22Rv1 (cell line): ENCODE data around the gene ST6GALNAC2.
A peak's percentile ranks its signal among the peaks of the same experiment; 100 is the strongest.

ENCODE experiments used
- H3K27ac ChIP-seq: fragments of 450-650 bp; 2 replicates; pipeline ENCODE4 v1.5.1; 2017
- ZFX ChIP-seq: fragments of 450-650 bp; IDR thresholded peaks from 2 replicates; pipeline ENCODE4 v1.6.1; 2017; ENCODE audit warnings: antibody characterized with exemption, borderline replicate concordance
- TF ChIP-seq, protein P1 (sequence below): fragments of 450-650 bp; IDR thresholded peaks from 2 replicates; pipeline ENCODE4 v1.5.1; 2017; ENCODE audit warnings: mild to moderate bottlenecking

ST6GALNAC2 gene

GRCh38 chr17:76561332-76561731 lies 24.3 kb downstream of the ST6GALNAC2 start:
- no peak overlapping the region for H3K27ac ChIP-seq
- TF ChIP-seq ZFX: no peak
- TF ChIP-seq, protein P1, sequence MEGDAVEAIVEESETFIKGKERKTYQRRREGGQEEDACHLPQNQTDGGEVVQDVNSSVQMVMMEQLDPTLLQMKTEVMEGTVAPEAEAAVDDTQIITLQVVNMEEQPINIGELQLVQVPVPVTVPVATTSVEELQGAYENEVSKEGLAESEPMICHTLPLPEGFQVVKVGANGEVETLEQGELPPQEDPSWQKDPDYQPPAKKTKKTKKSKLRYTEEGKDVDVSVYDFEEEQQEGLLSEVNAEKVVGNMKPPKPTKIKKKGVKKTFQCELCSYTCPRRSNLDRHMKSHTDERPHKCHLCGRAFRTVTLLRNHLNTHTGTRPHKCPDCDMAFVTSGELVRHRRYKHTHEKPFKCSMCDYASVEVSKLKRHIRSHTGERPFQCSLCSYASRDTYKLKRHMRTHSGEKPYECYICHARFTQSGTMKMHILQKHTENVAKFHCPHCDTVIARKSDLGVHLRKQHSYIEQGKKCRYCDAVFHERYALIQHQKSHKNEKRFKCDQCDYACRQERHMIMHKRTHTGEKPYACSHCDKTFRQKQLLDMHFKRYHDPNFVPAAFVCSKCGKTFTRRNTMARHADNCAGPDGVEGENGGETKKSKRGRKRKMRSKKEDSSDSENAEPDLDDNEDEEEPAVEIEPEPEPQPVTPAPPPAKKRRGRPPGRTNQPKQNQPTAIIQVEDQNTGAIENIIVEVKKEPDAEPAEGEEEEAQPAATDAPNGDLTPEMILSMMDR: no peak

DNA sequence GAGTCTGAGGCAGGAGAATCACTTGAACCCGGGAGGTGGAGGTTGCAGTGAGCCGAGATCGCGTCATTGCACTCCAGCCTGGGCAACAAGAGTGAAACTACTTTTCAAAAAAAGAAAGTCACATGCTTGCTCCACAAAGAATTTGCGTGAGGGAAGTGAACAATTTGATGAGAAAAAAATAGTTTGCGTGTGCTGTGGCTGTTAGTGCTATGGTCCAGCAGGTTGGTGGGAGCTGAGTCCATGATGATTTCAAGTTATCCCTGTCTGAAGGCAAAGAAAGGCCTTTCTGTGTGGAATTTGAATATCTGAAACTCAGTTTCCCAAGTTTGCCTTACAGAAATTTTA lies 24.8 kb downstream of the ST6GALNAC2 start:
- TF ChIP-seq, protein P1: no peak
- TF ChIP-seq ZFX: no peak
- H3K27ac ChIP-seq: no peak overlapping the region; the same call in 1 of the 2 replicates

- TF ChIP-seq ZFX: no peak
- TF ChIP-seq, protein P1: no peak
- H3K27ac ChIP-seq: peak overlapping the region; percentile 3; the same call in 1 of the 2 replicates
Observed at GRCh38 chr17:76560036-76560876, 25.4 kb downstream of the ST6GALNAC2 start.

- peak overlapping the region; percentile 75 for H3K27ac ChIP-seq
Observed at GRCh38 chr17:76559460-76559859, 26.2 kb downstream of the ST6GALNAC2 start.

GRCh38 chr17:76558198-76559095 lies 27.2 kb downstream of the ST6GALNAC2 start:
- TF ChIP-seq ZFX: no peak
- TF ChIP-seq, protein P1: peak; percentile 77
- H3K27ac ChIP-seq: peak overlapping the region; percentile 75

DNA sequence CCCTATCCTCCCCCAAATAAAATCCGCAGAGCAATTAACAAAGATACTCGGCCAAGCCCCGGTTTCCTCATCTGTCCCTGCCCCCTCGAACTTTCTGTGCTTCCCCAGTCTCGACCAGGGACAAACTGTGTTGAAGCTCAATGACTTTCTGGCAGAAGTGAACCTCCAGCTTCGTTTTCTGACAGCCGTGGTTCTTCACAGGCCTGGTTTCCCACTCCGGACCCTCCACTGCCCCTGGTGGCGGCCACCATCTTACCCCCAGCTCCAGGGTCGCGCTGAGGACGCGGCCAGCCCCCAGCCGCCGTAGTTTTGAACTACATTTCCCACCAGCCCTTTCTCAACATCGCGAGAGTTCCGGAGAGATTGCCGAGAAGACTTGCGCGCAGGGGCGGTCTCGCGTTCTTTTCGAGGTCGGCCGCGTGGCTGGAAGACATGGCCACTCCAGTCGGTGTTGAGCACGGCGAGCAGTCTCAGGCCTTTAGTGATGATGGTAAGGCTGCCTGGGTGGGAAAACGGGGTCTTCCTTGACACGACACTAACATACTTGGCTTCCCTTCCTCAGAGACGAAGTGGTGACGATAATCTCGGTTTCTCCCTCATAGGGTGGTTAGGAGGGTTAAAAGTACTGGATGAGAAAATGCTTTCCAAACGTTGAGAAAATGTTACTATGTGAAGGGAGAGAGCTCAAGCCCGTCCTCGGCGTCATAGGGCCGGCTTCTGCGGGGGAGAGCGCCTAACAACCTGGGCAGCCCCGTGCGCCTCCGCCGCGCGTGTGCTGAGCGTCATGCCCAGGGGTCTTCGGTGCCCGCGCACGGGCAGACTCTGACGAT lies 28.1 kb downstream of the ST6GALNAC2 start:
- peak overlapping the region; percentile 75 for H3K27ac ChIP-seq
- TF ChIP-seq, protein P1: peak; percentile 65
- no peak for TF ChIP-seq ZFX

- TF ChIP-seq, protein P1: no peak
- no peak for TF ChIP-seq ZFX
- peak overlapping the region; percentile 75 for H3K27ac ChIP-seq
Observed at GRCh38 chr17:76556765-76557367, 28.8 kb downstream of the ST6GALNAC2 start.
